HFF-Myc (cell line): ENCODE measurements around the gene PLK2.

ENCODE experiments used
- DNase-seq: peaks from one replicate; pipeline ENCODE4 v3.0.0-alpha.2; 2011; ENCODE audit warnings: low read depth; ENCODE audit errors: extremely low read depth
- H3K4me3 ChIP-seq: replicated peaks from 2 replicates; pipeline ENCODE4 v1.5.1; 2011; ENCODE audit warnings: low read depth, mild to moderate bottlenecking, control low read depth, low read length
- CTCF ChIP-seq: IDR thresholded peaks from 2 replicates; pipeline ENCODE4 v1.5.1; 2012; ENCODE audit warnings: mild to moderate bottlenecking, low read depth, low read length, control low read depth; ENCODE audit errors: missing control alignments

Gene PLK2

GRCh38 chr5:58452566-58453258 lies 7.2 kb downstream of the PLK2 start:
- H3K4me3 ChIP-seq = no peak overlapping the region
- no peak for DNase-seq
- no peak for TF ChIP-seq CTCF

- no peak for TF ChIP-seq CTCF
- no peak overlapping the region for H3K4me3 ChIP-seq
- no peak for DNase-seq
Measured at GRCh38 chr5:58451732-58452565, 7.9 kb downstream of the PLK2 start.

GRCh38 chr5:58450811-58451629 lies 8.9 kb downstream of the PLK2 start:
- DNase-seq = no peak
- H3K4me3 ChIP-seq = no peak overlapping the region
- no peak for TF ChIP-seq CTCF

- TF ChIP-seq CTCF = no peak
- no peak for DNase-seq
- H3K4me3 ChIP-seq = no peak overlapping the region
Measured at GRCh38 chr5:58450018-58450417, 9.9 kb downstream of the PLK2 start.

- no peak overlapping the region for H3K4me3 ChIP-seq
- no peak for DNase-seq
- no peak for TF ChIP-seq CTCF
Measured at GRCh38 chr5:58447226-58447625, 12.7 kb downstream of the PLK2 start.

GRCh38 chr5:58446024-58446423 lies 13.9 kb downstream of the PLK2 start:
- DNase-seq = no peak
- no peak for TF ChIP-seq CTCF
- no peak overlapping the region for H3K4me3 ChIP-seq
